ENCODE results near the gene NKX1-2. TPM values are rescaled to one million over a fixed set of nuclear protein-coding genes. Genes with fewer than 3 reads are reported as not detected.

The NKX1-2 gene
- not detected for total RNA-seq
- long read RNA-seq: 0 reads

GRCh38 chr10:124450012-124450782 is at the start of gene NKX1-2:
NKX1-2 (minus strand) TSS chr10:124450035; CDS start chr10:124449943, 92 bp downstream.
- DNase-seq (no peak), ATAC-seq (peak in 1 of 2 donors; percentile 23)
- intact Hi-C loops (cut with DNase I): no loop called here

GRCh38 chr10:124498056-124498455 is 48.2 kb upstream of the NKX1-2 start:
- DNase-seq (no peak), ATAC-seq (no peak)
- intact Hi-C loops (cut with DNase I): no loop called here

GRCh38 chr10:124497196-124497881 is 47.5 kb upstream of the NKX1-2 start:
- no peak for DNase-seq
- intact Hi-C loops (cut with DNase I): no loop called here
- ATAC-seq: peak; percentile 32 to 55

- no peak for ATAC-seq
- no peak for DNase-seq
- intact Hi-C loops (cut with DNase I): no loop called here
Measured at GRCh38 chr10:124496620-124497019, 46.8 kb upstream of the NKX1-2 start.

- DNase-seq (no peak), ATAC-seq (no peak)
- intact Hi-C loops (cut with DNase I): no loop called here
Measured at GRCh38 chr10:124496150-124496549, 46.3 kb upstream of the NKX1-2 start.

GRCh38 chr10:124495725-124496124 is 45.9 kb upstream of the NKX1-2 start:
- no peak for ATAC-seq
- no peak for DNase-seq
- intact Hi-C loops (cut with DNase I): no loop called here

GRCh38 chr10:124495162-124495561 is 45.3 kb upstream of the NKX1-2 start:
- DNase-seq (no peak), ATAC-seq (no peak)
- intact Hi-C loops (cut with DNase I): no loop called here

GRCh38 chr10:124494046-124494807 is 44.4 kb upstream of the NKX1-2 start:
- intact Hi-C loops (cut with DNase I): no loop called here
- no peak for ATAC-seq
- no peak for DNase-seq

- no peak for ATAC-seq
- intact Hi-C loops (cut with DNase I): no loop called here
- DNase-seq: no peak
Measured at GRCh38 chr10:124493214-124493882, 43.5 kb upstream of the NKX1-2 start.

GRCh38 chr10:124492266-124492665 is 42.4 kb upstream of the NKX1-2 start:
- no peak for ATAC-seq
- intact Hi-C loops (cut with DNase I): no loop called here

GRCh38 chr10:124491105-124491504 is 41.3 kb upstream of the NKX1-2 start:
- ATAC-seq: no peak
- DNase-seq: no peak
- intact Hi-C loops (cut with DNase I): no loop called here

More at GRCh38 chr10:124492266-124492665, 42.4 kb upstream of the NKX1-2 start:
- no peak for DNase-seq

- DNase-seq (no peak), ATAC-seq (no peak)
- intact Hi-C loops (cut with DNase I): no loop called here
Measured at GRCh38 chr10:124486635-124487034, 36.8 kb upstream of the NKX1-2 start.

- ATAC-seq (no peak), DNase-seq (no peak)
- intact Hi-C loops (cut with DNase I): no loop called here
Measured at GRCh38 chr10:124484661-124485060, 34.8 kb upstream of the NKX1-2 start.

GRCh38 chr10:124484031-124484430 is 34.2 kb upstream of the NKX1-2 start:
- DNase-seq: no peak
- intact Hi-C loops (cut with DNase I): no loop called here
- no peak for ATAC-seq

- ATAC-seq (no peak), DNase-seq (no peak)
- intact Hi-C loops (cut with DNase I): no loop called here
Measured at GRCh38 chr10:124482876-124483275, 33.0 kb upstream of the NKX1-2 start.

- intact Hi-C loops (cut with DNase I): no loop called here
- DNase-seq (no peak), ATAC-seq (no peak)
Measured at GRCh38 chr10:124482236-124482800, 32.5 kb upstream of the NKX1-2 start.

- DNase-seq (no peak), ATAC-seq (no peak)
- intact Hi-C loops (cut with DNase I): no loop called here
Measured at GRCh38 chr10:124481717-124482116, 31.9 kb upstream of the NKX1-2 start.

- intact Hi-C loops (cut with DNase I): no loop called here
- no peak for ATAC-seq
Measured at GRCh38 chr10:124480860-124481259, 31.0 kb upstream of the NKX1-2 start.

GRCh38 chr10:124478515-124478914 is 28.7 kb upstream of the NKX1-2 start:
- DNase-seq: no peak
- intact Hi-C loops (cut with DNase I): no loop called here
- no peak for ATAC-seq

More at GRCh38 chr10:124480860-124481259, 31.0 kb upstream of the NKX1-2 start:
- DNase-seq: no peak

All from left cardiac atrium (tissue), 4 donors.